BJ (cell line): ENCODE results near the gene SLC8B1. TPM values are rescaled to one million over a fixed set of nuclear protein-coding genes. Genes with fewer than 3 reads are reported as not detected.

ENCODE experiments used
- CTCF ChIA-PET: fragments of 350-600 bp; formaldehyde crosslinking; extraction: SDS; loops from one replicate; lab custom pipeline; 2021; ENCODE audit warnings: antibody characterized with exemption, inconsistent platforms; lab: Yijun Ruan, JAX
- POLR2A ChIA-PET: fragments of 300-600 bp; sonication (Branson Sonifier 250); formaldehyde crosslinking; extraction: SDS; loops from one replicate; lab custom pipeline; 2021; ENCODE audit warnings: antibody characterized with exemption; lab: Charles Lee
- DNase-seq: peaks from one replicate; pipeline ENCODE4 v3.0.0-alpha.2; 2011; ENCODE audit warnings: low read depth
- H3K27me3 ChIP-seq: 2 replicates; pipeline ENCODE4 v1.6.0; 2011; ENCODE audit warnings: low read length; ENCODE audit not compliant: control insufficient read depth, insufficient read depth
- H3K36me3 ChIP-seq: 2 replicates; pipeline ENCODE4 v1.5.1; 2011; ENCODE audit warnings: low read length; ENCODE audit not compliant: control insufficient read depth, insufficient read depth
- H3K4me3 ChIP-seq: 2 replicates; pipeline ENCODE4 v1.5.1; 2011; ENCODE audit warnings: low read depth, mild to moderate bottlenecking, control low read depth, low read length
- polyA plus RNA-seq: library from polyadenylated mRNA; depleted of rRNA; stranded (reverse); fragments of >200 nt; gene quantifications from 2 replicates; pipeline ENCODE4 v1.2.3, GENCODE V29; 2011
- TF ChIP-seq, protein P1 (sequence below): IDR thresholded peaks from 2 replicates; pipeline ENCODE4 v1.5.1; 2011; ENCODE audit warnings: low read depth, mild to moderate bottlenecking, control low read depth, inconsistent platforms, low read length, moderate library complexity; ENCODE audit not compliant: insufficient read depth

SLC8B1 gene
- polyA plus RNA-seq, 1 experiment, result 27.3 TPM

GRCh38 chr12:113297621-113298471 lies 37.1 kb downstream of the SLC8B1 start:
- peaks cover 27% of the 10 kb centered on the region for H3K36me3 ChIP-seq
- no peak for DNase-seq
- H3K4me3 ChIP-seq, result no peak overlapping the region
- H3K27me3 ChIP-seq, result no peaks in the 10 kb centered on the region
- ChIA-PET CTCF (interaction anchor here (0.6 to 1.5 kb wide), 3 partner anchors 11 to 1278 kb away, joined by 4 read pairs; no protein-coding TSS in a partner anchor), POLR2A (no interaction called here)
- TF ChIP-seq, protein P1, sequence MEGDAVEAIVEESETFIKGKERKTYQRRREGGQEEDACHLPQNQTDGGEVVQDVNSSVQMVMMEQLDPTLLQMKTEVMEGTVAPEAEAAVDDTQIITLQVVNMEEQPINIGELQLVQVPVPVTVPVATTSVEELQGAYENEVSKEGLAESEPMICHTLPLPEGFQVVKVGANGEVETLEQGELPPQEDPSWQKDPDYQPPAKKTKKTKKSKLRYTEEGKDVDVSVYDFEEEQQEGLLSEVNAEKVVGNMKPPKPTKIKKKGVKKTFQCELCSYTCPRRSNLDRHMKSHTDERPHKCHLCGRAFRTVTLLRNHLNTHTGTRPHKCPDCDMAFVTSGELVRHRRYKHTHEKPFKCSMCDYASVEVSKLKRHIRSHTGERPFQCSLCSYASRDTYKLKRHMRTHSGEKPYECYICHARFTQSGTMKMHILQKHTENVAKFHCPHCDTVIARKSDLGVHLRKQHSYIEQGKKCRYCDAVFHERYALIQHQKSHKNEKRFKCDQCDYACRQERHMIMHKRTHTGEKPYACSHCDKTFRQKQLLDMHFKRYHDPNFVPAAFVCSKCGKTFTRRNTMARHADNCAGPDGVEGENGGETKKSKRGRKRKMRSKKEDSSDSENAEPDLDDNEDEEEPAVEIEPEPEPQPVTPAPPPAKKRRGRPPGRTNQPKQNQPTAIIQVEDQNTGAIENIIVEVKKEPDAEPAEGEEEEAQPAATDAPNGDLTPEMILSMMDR, result no peak

GRCh38 chr12:113297214-113297587 lies 37.7 kb downstream of the SLC8B1 start:
- DNase-seq, result no peak
- CTCF ChIA-PET, result no interaction called here
- POLR2A ChIA-PET, result no interaction called here
- H3K27me3 ChIP-seq, result no peaks in the 10 kb centered on the region
- peaks cover 27% of the 10 kb centered on the region for H3K36me3 ChIP-seq
- TF ChIP-seq, protein P1, result no peak
- no peak overlapping the region for H3K4me3 ChIP-seq

- TF ChIP-seq, protein P1, result no peak
- Histone ChIP-seq H3K36me3 (peaks cover 26% of the 10 kb centered on the region), H3K4me3 (no peak overlapping the region), H3K27me3 (no peaks in the 10 kb centered on the region)
- CTCF ChIA-PET, result no interaction called here
- no peak for DNase-seq
- POLR2A ChIA-PET, result no interaction called here
Measured at GRCh38 chr12:113296557-113297213, 38.2 kb downstream of the SLC8B1 start.

GRCh38 chr12:113295886-113296556 lies 38.9 kb downstream of the SLC8B1 start:
- DNase-seq, result no peak
- TF ChIP-seq, protein P1, result no peak
- H3K27me3 ChIP-seq, result no peaks in the 10 kb centered on the region
- peaks cover 28% of the 10 kb centered on the region for H3K36me3 ChIP-seq
- ChIA-PET CTCF (interaction anchor here (1.4 kb wide), 1 partner anchor 130 kb away, joined by 6 read pairs; no protein-coding TSS in a partner anchor), POLR2A (no interaction called here)
- no peak overlapping the region for H3K4me3 ChIP-seq

- POLR2A ChIA-PET, result no interaction called here
- Histone ChIP-seq H3K36me3 (peaks cover 35% of the 10 kb centered on the region), H3K27me3 (no peaks in the 10 kb centered on the region), H3K4me3 (no peak overlapping the region)
- TF ChIP-seq, protein P1, result no peak
- DNase-seq, result no peak
- CTCF ChIA-PET, result no interaction called here
Measured at GRCh38 chr12:113293100-113293499, 41.8 kb downstream of the SLC8B1 start.
